ENCODE measurements around the gene KRT86. TPM values are rescaled to one million over a fixed set of nuclear protein-coding genes. Genes with fewer than 3 reads are reported as not detected.
"Not testable (repeated sequence)": the region's sequence is repeated elsewhere in the genome, so short reads cannot be mapped to it uniquely, and the experiment has no call there.

KRT86 gene
- total and polyA plus RNA-seq, 8 donors: 0.07 to 1.7 (median 0.24) TPM; not detected in 1

- Histone ChIP-seq H3K9me3 (no peaks in the 10 kb centered on the region), H3K4me1 (peaks cover 5 to 10% of the 10 kb centered on the region in 2 donors), H3K36me3 (no peaks in the 10 kb centered on the region), H3K4me3 (no peak overlapping the region), H3K27ac (no peak overlapping the region), H3K27me3 (peaks cover 11 to 78% of the 10 kb centered on the region in 2 donors)
- no peak for ATAC-seq
- DNase-seq: no peak
- intact Hi-C loops (cut with DNase I): no loop called here
- TF ChIP-seq, protein P1, sequence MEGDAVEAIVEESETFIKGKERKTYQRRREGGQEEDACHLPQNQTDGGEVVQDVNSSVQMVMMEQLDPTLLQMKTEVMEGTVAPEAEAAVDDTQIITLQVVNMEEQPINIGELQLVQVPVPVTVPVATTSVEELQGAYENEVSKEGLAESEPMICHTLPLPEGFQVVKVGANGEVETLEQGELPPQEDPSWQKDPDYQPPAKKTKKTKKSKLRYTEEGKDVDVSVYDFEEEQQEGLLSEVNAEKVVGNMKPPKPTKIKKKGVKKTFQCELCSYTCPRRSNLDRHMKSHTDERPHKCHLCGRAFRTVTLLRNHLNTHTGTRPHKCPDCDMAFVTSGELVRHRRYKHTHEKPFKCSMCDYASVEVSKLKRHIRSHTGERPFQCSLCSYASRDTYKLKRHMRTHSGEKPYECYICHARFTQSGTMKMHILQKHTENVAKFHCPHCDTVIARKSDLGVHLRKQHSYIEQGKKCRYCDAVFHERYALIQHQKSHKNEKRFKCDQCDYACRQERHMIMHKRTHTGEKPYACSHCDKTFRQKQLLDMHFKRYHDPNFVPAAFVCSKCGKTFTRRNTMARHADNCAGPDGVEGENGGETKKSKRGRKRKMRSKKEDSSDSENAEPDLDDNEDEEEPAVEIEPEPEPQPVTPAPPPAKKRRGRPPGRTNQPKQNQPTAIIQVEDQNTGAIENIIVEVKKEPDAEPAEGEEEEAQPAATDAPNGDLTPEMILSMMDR (IDR thresholded peaks at IDR 0.05): no peak
Observed at GRCh38 chr12:52311285-52311648, 36.8 kb downstream of the KRT86 start.

- no peak overlapping the region for H3K27ac ChIP-seq
- no peak for DNase-seq
- no peaks in the 10 kb centered on the region for H3K9me3 ChIP-seq
- no peaks in the 10 kb centered on the region for H3K36me3 ChIP-seq
- no peak for ATAC-seq
- TF ChIP-seq, protein P1 (IDR thresholded peaks at IDR 0.05): no peak
- intact Hi-C loops (cut with DNase I): no loop called here
- peaks cover 5 to 10% of the 10 kb centered on the region in 2 donors for H3K4me1 ChIP-seq
- H3K4me3 ChIP-seq: no peak overlapping the region
- H3K27me3 ChIP-seq: peaks cover 11 to 69% of the 10 kb centered on the region in 2 donors
Observed at GRCh38 chr12:52312086-52312485, 37.6 kb downstream of the KRT86 start.

- TF ChIP-seq, protein P1 (IDR thresholded peaks at IDR 0.05): no peak
- H3K27ac ChIP-seq: no peak overlapping the region
- no peaks in the 10 kb centered on the region for H3K9me3 ChIP-seq
- DNase-seq (no peak), ATAC-seq (no peak)
- H3K27me3 ChIP-seq: peaks cover 7 to 65% of the 10 kb centered on the region in 2 donors
- H3K4me3 ChIP-seq: no peak overlapping the region
- intact Hi-C loops (cut with DNase I): no loop called here
- no peaks in the 10 kb centered on the region for H3K36me3 ChIP-seq
- H3K4me1 ChIP-seq: peaks cover 4 to 5% of the 10 kb centered on the region in 2 donors
Observed at GRCh38 chr12:52313461-52313860, 39.0 kb downstream of the KRT86 start.

GRCh38 chr12:52313926-52314325 is 39.5 kb downstream of the KRT86 start:
- ATAC-seq (no peak), DNase-seq (no peak)
- no peak overlapping the region for H3K27ac ChIP-seq
- intact Hi-C loops (cut with DNase I): no loop called here
- TF ChIP-seq, protein P1 (IDR thresholded peaks at IDR 0.05): no peak
- H3K27me3 ChIP-seq: peaks cover 4 to 65% of the 10 kb centered on the region in 2 donors
- H3K4me1 ChIP-seq: peaks cover 0 to under 1% of the 10 kb centered on the region in 2 donors
- no peak overlapping the region for H3K4me3 ChIP-seq
- H3K36me3 ChIP-seq: no peaks in the 10 kb centered on the region
- H3K9me3 ChIP-seq: no peaks in the 10 kb centered on the region

- peaks cover 0 to 65% of the 10 kb centered on the region in 2 donors for H3K27me3 ChIP-seq
- no peak overlapping the region for H3K27ac ChIP-seq
- intact Hi-C loops (cut with DNase I): no loop called here
- H3K36me3 ChIP-seq: no peaks in the 10 kb centered on the region
- no peaks in the 10 kb centered on the region for H3K9me3 ChIP-seq
- H3K4me3 ChIP-seq: no peak overlapping the region
- ATAC-seq: no peak
- H3K4me1 ChIP-seq: no peaks in the 10 kb centered on the region
- TF ChIP-seq, protein P1 (IDR thresholded peaks at IDR 0.05): no peak
- no peak for DNase-seq
Observed at GRCh38 chr12:52314511-52314910, 40.1 kb downstream of the KRT86 start.

GRCh38 chr12:52315721-52316120 is 41.3 kb downstream of the KRT86 start:
- H3K4me1 ChIP-seq; DNase-seq; H3K27ac ChIP-seq; intact Hi-C loops (cut with DNase I); H3K36me3 ChIP-seq; H3K4me3 ChIP-seq; ATAC-seq; H3K9me3 ChIP-seq: not testable (repeated sequence)
- peaks cover 5 to 64% of the 10 kb centered on the region in 2 donors for H3K27me3 ChIP-seq

All from left lung (tissue), 10 donors.